IMR-90 (cell line): Measurements from ENCODE around the gene YPEL2. TPM values are rescaled to one million over a fixed set of nuclear protein-coding genes. Genes with fewer than 3 reads are reported as not detected.

Experiments
- ATAC-seq: fragments of 200-7000 bp; cut with Tn5 transposase; 2 replicates; pipeline ENCODE4 v1.9.1; 2020; ENCODE audit warnings: low read depth, mild to moderate bottlenecking, moderate library complexity
- BruUV-seq: library from RNA; stranded (reverse); fragments of 400-500 nt; replicated peaks from 2 replicates; lab custom pipeline; 2021; lab: Mats Ljungman, UMichigan
- CTCF ChIA-PET: fragments of 300-600 bp; formaldehyde crosslinking; extraction: SDS; loops from one replicate; lab custom pipeline; 2021; ENCODE audit warnings: antibody characterized with exemption; lab: Yijun Ruan, JAX
- POLR2A ChIA-PET: fragments of 300-600 bp; sonication (Branson Sonifier 250); formaldehyde crosslinking; loops from one replicate; lab custom pipeline; 2022; ENCODE audit warnings: antibody characterized with exemption; ENCODE audit not compliant: unreplicated experiment; lab: Charles Lee
- DNase-seq: peaks from one replicate; pipeline ENCODE4 v3.0.0; 2013
- H2AFZ ChIP-seq: replicated peaks from 2 replicates; pipeline ENCODE3; 2013; ENCODE audit warnings: low read length, mild to moderate bottlenecking; ENCODE audit not compliant: poor library complexity
- H2AK5ac ChIP-seq: 2 replicates; pipeline ENCODE4 v1.6.1; 2013; ENCODE audit warnings: low read depth, low read length, inconsistent platforms
- H2AK9ac ChIP-seq: replicated peaks from 2 replicates; pipeline ENCODE3; 2013; ENCODE audit warnings: mild to moderate bottlenecking, low read depth, low read length, moderate library complexity; ENCODE audit not compliant: poor library complexity
- H2BK120ac ChIP-seq: 2 replicates; pipeline ENCODE4 v1.6.1; 2013; ENCODE audit warnings: low read depth, low read length, inconsistent platforms
- H2BK15ac ChIP-seq: 3 replicates; pipeline ENCODE4 v1.6.1; 2013; ENCODE audit warnings: low read depth, low read length, inconsistent platforms
- H2BK20ac ChIP-seq: 2 replicates; pipeline ENCODE4 v1.6.1; 2013; ENCODE audit warnings: low read depth, mild to moderate bottlenecking, inconsistent platforms, low read length, moderate library complexity
- H2BK5ac ChIP-seq: 2 replicates; pipeline ENCODE4 v1.6.1; 2013; ENCODE audit warnings: mild to moderate bottlenecking, low read depth, low read length, inconsistent platforms; ENCODE audit not compliant: poor library complexity, severe bottlenecking
- H3K14ac ChIP-seq: replicated peaks from 2 replicates; pipeline ENCODE4 v1.6.1; 2013; ENCODE audit warnings: low read depth, low read length, inconsistent platforms
- H3K18ac ChIP-seq: 2 replicates; pipeline ENCODE4 v1.6.1; 2013; ENCODE audit warnings: low read depth, low read length, control low read depth
- H3K23ac ChIP-seq: 2 replicates; pipeline ENCODE4 v1.6.1; 2013; ENCODE audit warnings: low read depth, low read length, inconsistent platforms
- H3K27ac ChIP-seq: 2 replicates; pipeline ENCODE4 v1.5.1; 2013; ENCODE audit warnings: mild to moderate bottlenecking, control low read depth, low read length; ENCODE audit not compliant: insufficient read depth
- H3K27me3 ChIP-seq: 2 replicates; pipeline ENCODE4 v1.6.1; 2013; ENCODE audit warnings: low read length; ENCODE audit not compliant: control insufficient read depth, insufficient read depth
- H3K36me3 ChIP-seq: 2 replicates; pipeline ENCODE4 v1.6.1; 2013; ENCODE audit warnings: low read length, mixed read lengths; ENCODE audit not compliant: control insufficient read depth, insufficient read depth
- H3K4ac ChIP-seq: 2 replicates; pipeline ENCODE4 v1.6.1; 2013; ENCODE audit warnings: low read depth, low read length, inconsistent platforms
- H3K4me1 ChIP-seq: 2 replicates; pipeline ENCODE4 v1.6.1; 2013; ENCODE audit warnings: low read length, mixed read lengths; ENCODE audit not compliant: control insufficient read depth, insufficient read depth
- H3K4me2 ChIP-seq: 2 replicates; pipeline ENCODE4 v1.6.1; 2013; ENCODE audit warnings: low read depth, mild to moderate bottlenecking, control low read depth, low read length, moderate library complexity
- H3K4me3 ChIP-seq: 2 replicates; pipeline ENCODE4 v1.5.1; 2013; ENCODE audit warnings: low read depth, mild to moderate bottlenecking, control low read depth, low read length, moderate library complexity; ENCODE audit not compliant: insufficient read depth
- H3K56ac ChIP-seq: 2 replicates; pipeline ENCODE4 v1.6.1; 2013; ENCODE audit warnings: low read length, inconsistent platforms; ENCODE audit not compliant: insufficient read depth; ENCODE audit errors: extremely low read depth
- H3K79me1 ChIP-seq, 2 experiments: 2 replicates each; pipeline ENCODE4 v1.6.1; 2013; ENCODE audit warnings: low read length in 2 of 2, inconsistent platforms in 1 of 2, low read depth in 1 of 2
- H3K9ac ChIP-seq: 2 replicates; pipeline ENCODE4 v1.6.1; 2013; ENCODE audit warnings: low read depth, low read length, control low read depth
- H3K9me1 ChIP-seq: 2 replicates; pipeline ENCODE4 v1.6.1; 2013; ENCODE audit warnings: low read length, inconsistent platforms; ENCODE audit not compliant: insufficient read depth
- H3K9me3 ChIP-seq: 2 replicates; pipeline ENCODE4 v1.6.1; 2013; ENCODE audit warnings: low read length; ENCODE audit not compliant: control insufficient read depth, insufficient read depth
- H4K20me1 ChIP-seq: 2 replicates; pipeline ENCODE4 v1.6.1; 2013; ENCODE audit warnings: low read length, inconsistent platforms; ENCODE audit not compliant: insufficient read depth
- H4K5ac ChIP-seq: 2 replicates; pipeline ENCODE4 v1.6.1; 2013; ENCODE audit warnings: mild to moderate bottlenecking, low read depth, low read length, control low read depth
- H4K8ac ChIP-seq, 2 experiments: 2 replicates each; pipeline ENCODE4 v1.6.1; 2013; ENCODE audit warnings: low read depth in 2 of 2, low read length in 2 of 2, control low read depth in 1 of 2, inconsistent platforms in 1 of 2
- H4K91ac ChIP-seq: 2 replicates; pipeline ENCODE4 v1.6.1; 2013; ENCODE audit warnings: low read depth, low read length, inconsistent platforms; ENCODE audit not compliant: insufficient read depth
- BHLHE40 ChIP-seq: fragments of 150-350 bp; IDR thresholded peaks from 2 replicates; pipeline ENCODE4 v1.6.1; 2016; ENCODE audit warnings: mild to moderate bottlenecking, low read depth, low read length
- ELK1 ChIP-seq: fragments of 150-350 bp; IDR thresholded peaks from 2 replicates; pipeline ENCODE4 v1.6.1; 2016; ENCODE audit warnings: low read depth, mild to moderate bottlenecking, low read length, moderate library complexity, borderline replicate concordance
- WGBS, 2 experiments: methylation state at CpG; one replicate each; pipeline versions ENCODE4 v1.1.5 to v1.1.7; 2013; ENCODE audit warnings: missing lambda C conversion rate in 2 of 2; ENCODE audit not compliant: insufficient read length in 1 of 2; ENCODE audit errors: extremely low coverage in 2 of 2; 5-methylcytosine and 5-hydroxymethylcytosine counted together
- dilution Hi-C: fragments of 300-500 bp; cut with HindIII; formaldehyde crosslinking; loops from one replicate; pipeline ENCODE4 v1.14.3; 2018; ENCODE audit warnings: low sequenced_read_pairs; ENCODE audit not compliant: unreplicated experiment
- in situ Hi-C: fragments of 300-500 bp; cut with MboI; formaldehyde crosslinking; loops from 3 replicates; pipeline ENCODE4 v1.14.3; 2019; ENCODE audit warnings: low sequenced_read_pairs, inconsistent platforms, mixed read lengths
- intact Hi-C: fragments of 100-400 bp; cut with micrococcal nuclease; formaldehyde crosslinking; loops from 2 replicates; pipeline ENCODE4 v1.10.0; 2022
- polyA plus RNA-seq, 3 experiments: library from polyadenylated mRNA; depleted of rRNA; stranded (reverse); fragments of >200 nt; gene quantifications; 2 replicates each; pipeline ENCODE4 v1.2.3, GENCODE V29; 2012; ENCODE audit warnings: low replicate concordance in 1 of 3
- total RNA-seq: library from RNA; depleted of rRNA; stranded (reverse); fragments of >200 nt; gene quantifications from 2 replicates; pipeline ENCODE4 v1.2.3, GENCODE V29; 2012

Gene YPEL2
- total and polyA plus RNA-seq, 2 of the 4 experiments (the other 2 are of a cell fraction): 2.3 to 3.4 TPM

- Histone ChIP-seq H2AFZ (no peak overlapping the region), H3K9ac (no peak overlapping the region), H3K4ac (no peak overlapping the region), H3K18ac (no peak overlapping the region), H3K4me1 (peaks cover 6% of the 10 kb centered on the region), H3K9me3 (no peaks in the 10 kb centered on the region), H3K36me3 (no peaks in the 10 kb centered on the region), H4K5ac (no peak overlapping the region), H3K14ac (no peak overlapping the region), H2BK5ac (no peak overlapping the region), H3K79me1 (0 out of 4 replicates have a peak, but pooled peaks cover 0 to 9% of the 10 kb centered on the region in 2 experiments), H2AK9ac (no peak overlapping the region), H3K4me2 (no peak overlapping the region), H3K23ac (0 out of 2 replicates have a peak overlapping the region, but pooled peaks have one; percentile 2), H3K27ac (no peak overlapping the region), H2BK120ac (no peak overlapping the region), H3K4me3 (no peak overlapping the region), H4K8ac (peak overlapping the region in 1 of 2 experiments; percentile 14; a peak in 1 of 4 replicates), H3K9me1 (peaks cover 5% of the 10 kb centered on the region; the same call in 1 of the 2 replicates), H2BK20ac (no peak overlapping the region), H3K56ac (no peak overlapping the region), H4K91ac (no peak overlapping the region), H2BK15ac (no peak overlapping the region), H4K20me1 (no peaks in the 10 kb centered on the region; the same call in 1 of the 2 replicates), H2AK5ac (no peak overlapping the region), H3K27me3 (no peaks in the 10 kb centered on the region)
- ATAC-seq (no peak), DNase-seq (no peak)
- in situ Hi-C loops (no loop called here), dilution Hi-C loops (no loop called here), intact Hi-C loops (no loop called here)
- ChIA-PET CTCF (interaction anchor here (0.6 kb wide), 2 partner anchors 30 to 198 kb away, joined by 3 read pairs; no protein-coding TSS in a partner anchor), POLR2A (no interaction called here)
- WGBS, 2 experiments: 90% methylated on average over 2 of the region's 8 CpGs; no CpG with 5 or more reads in 1 of the 2 experiments
- BruUV-seq: no TSS peak
- TF ChIP-seq BHLHE40 (no peak), ELK1 (no peak)
These were observed 50.5 kb downstream of the YPEL2 start for GRCh38 chr17:59381716-59382570.
